ENCODE results near the gene RHOU.

The RHOU gene

GRCh38 chr1:228737601-228738041, 2.3 kb downstream of the RHOU start:
- peak; percentile 27 for DNase-seq (ENCODE audit: low spot score)

GRCh38 chr1:228739826-228740225, 4.5 kb downstream of the RHOU start:
- DNase-seq (ENCODE audit: low spot score): peak; percentile 17

GRCh38 chr1:228740543-228741317, 5.5 kb downstream of the RHOU start:
- DNase-seq (ENCODE audit: low spot score): peak; percentile 24

GRCh38 chr1:228742281-228742860, 7.1 kb downstream of the RHOU start:
- DNase-seq (ENCODE audit: low spot score): peak; percentile 43

- DNase-seq (ENCODE audit: low spot score): peak; percentile 70
Observed at GRCh38 chr1:228743405-228743804, 8.1 kb downstream of the RHOU start.

GRCh38 chr1:228744356-228744755, 9.1 kb downstream of the RHOU start:
- peak; percentile 9 for DNase-seq (ENCODE audit: low spot score)

- no peak for DNase-seq (ENCODE audit: low spot score)
Observed at GRCh38 chr1:228744918-228745317, 9.6 kb downstream of the RHOU start.

- DNase-seq (ENCODE audit: low spot score): no peak
Observed at GRCh38 chr1:228745497-228745896, 10.2 kb downstream of the RHOU start.

- DNase-seq (ENCODE audit: low spot score): no peak
Observed at GRCh38 chr1:228747301-228747935, 12.1 kb downstream of the RHOU start.

- DNase-seq (ENCODE audit: low spot score): no peak
Observed at GRCh38 chr1:228748029-228748428, 12.8 kb downstream of the RHOU start.

GRCh38 chr1:228748431-228748830, 13.2 kb downstream of the RHOU start:
- no peak for DNase-seq (ENCODE audit: low spot score)

- DNase-seq (ENCODE audit: low spot score): no peak
Observed at GRCh38 chr1:228749765-228750164, 14.5 kb downstream of the RHOU start.

GRCh38 chr1:228750915-228751314, 15.6 kb downstream of the RHOU start:
- DNase-seq (ENCODE audit: low spot score): no peak

GRCh38 chr1:228751360-228752098, 16.2 kb downstream of the RHOU start:
- DNase-seq (ENCODE audit: low spot score): no peak

GRCh38 chr1:228752258-228752657, 17.0 kb downstream of the RHOU start:
- DNase-seq (ENCODE audit: low spot score): no peak

- DNase-seq (ENCODE audit: low spot score): no peak
Observed at GRCh38 chr1:228752675-228753265, 17.5 kb downstream of the RHOU start.

GRCh38 chr1:228753287-228753686, 18.0 kb downstream of the RHOU start:
- no peak for DNase-seq (ENCODE audit: low spot score)

GRCh38 chr1:228753786-228754360, 18.6 kb downstream of the RHOU start:
- peak; percentile 13 for DNase-seq (ENCODE audit: low spot score)

- DNase-seq (ENCODE audit: low spot score): no peak
Observed at GRCh38 chr1:228754646-228755268, 19.5 kb downstream of the RHOU start.

GRCh38 chr1:228755800-228756199, 20.5 kb downstream of the RHOU start:
- DNase-seq (ENCODE audit: low spot score): no peak

GRCh38 chr1:228756457-228756856, 21.2 kb downstream of the RHOU start:
- DNase-seq (ENCODE audit: low spot score): no peak
